ENCODE measurements around the gene INPP5K.
A peak's percentile ranks its signal among the peaks of the same experiment; 100 is the strongest.

The INPP5K gene

GRCh38 chr17:1495265-1495989, 21.0 kb downstream of the INPP5K start:
- H3K4me3 ChIP-seq (ENCODE audit: low read length) = no peak overlapping the region
- no peak overlapping the region for H3K9ac ChIP-seq (ENCODE audit: low read length)

GRCh38 chr17:1494736-1495253, 21.6 kb downstream of the INPP5K start:
- peaks cover 15% of the 10 kb centered on the region for H3K36me3 ChIP-seq (ENCODE audit: control insufficient read depth, insufficient read depth, low read length)
- no peaks in the 10 kb centered on the region for H3K27me3 ChIP-seq (ENCODE audit: control insufficient read depth, insufficient read depth, low read length)
- H3K9ac ChIP-seq (ENCODE audit: low read length) = no peak overlapping the region
- no peak overlapping the region for H3K4me3 ChIP-seq (ENCODE audit: low read length)
- H3K9me3 ChIP-seq (ENCODE audit: control insufficient read depth, low read length) = no peaks in the 10 kb centered on the region
- peaks cover 31% of the 10 kb centered on the region for H3K4me1 ChIP-seq (ENCODE audit: control insufficient read depth, insufficient read depth, low read length)

More at GRCh38 chr17:1495265-1495989, 21.0 kb downstream of the INPP5K start:
- Histone ChIP-seq H3K27me3 (ENCODE audit: control insufficient read depth, insufficient read depth, low read length) (no peaks in the 10 kb centered on the region), H3K4me1 (ENCODE audit: control insufficient read depth, insufficient read depth, low read length) (peaks cover 26% of the 10 kb centered on the region), H3K36me3 (ENCODE audit: control insufficient read depth, insufficient read depth, low read length) (peaks cover 15% of the 10 kb centered on the region), H3K9me3 (ENCODE audit: control insufficient read depth, low read length) (no peaks in the 10 kb centered on the region)

- no peaks in the 10 kb centered on the region for H3K27me3 ChIP-seq (ENCODE audit: control insufficient read depth, insufficient read depth, low read length)
- H3K9ac ChIP-seq (ENCODE audit: low read length) = no peak overlapping the region
- H3K9me3 ChIP-seq (ENCODE audit: control insufficient read depth, low read length) = no peaks in the 10 kb centered on the region
- H3K4me3 ChIP-seq (ENCODE audit: low read length) = no peak overlapping the region
- peaks cover 15% of the 10 kb centered on the region for H3K36me3 ChIP-seq (ENCODE audit: control insufficient read depth, insufficient read depth, low read length)
- peaks cover 33% of the 10 kb centered on the region for H3K4me1 ChIP-seq (ENCODE audit: control insufficient read depth, insufficient read depth, low read length)
Measured at GRCh38 chr17:1494203-1494602, 22.2 kb downstream of the INPP5K start.

- Histone ChIP-seq H3K4me3 (ENCODE audit: low read length) (peak overlapping the region; percentile 25), H3K4me1 (ENCODE audit: control insufficient read depth, insufficient read depth, low read length) (peaks cover 41% of the 10 kb centered on the region), H3K27me3 (ENCODE audit: control insufficient read depth, insufficient read depth, low read length) (no peaks in the 10 kb centered on the region), H3K36me3 (ENCODE audit: control insufficient read depth, insufficient read depth, low read length) (peaks cover 15% of the 10 kb centered on the region), H3K9ac (ENCODE audit: low read length) (no peak overlapping the region), H3K9me3 (ENCODE audit: control insufficient read depth, low read length) (no peaks in the 10 kb centered on the region)
Measured at GRCh38 chr17:1493291-1493980, 23.0 kb downstream of the INPP5K start.

GRCh38 chr17:1492249-1493206, 23.9 kb downstream of the INPP5K start, which contains the start of gene MYO1C:
Gene MYO1C (minus strand): TSS chr17:1492686. CDS start chr17:1492487, 199 bp downstream.
- Histone ChIP-seq H3K27me3 (ENCODE audit: control insufficient read depth, insufficient read depth, low read length) (no peaks in the 10 kb centered on the region), H3K4me3 (ENCODE audit: low read length) (peak within 1 kb of the TSS; percentile 47), H3K36me3 (ENCODE audit: control insufficient read depth, insufficient read depth, low read length) (peaks cover 15% of the 10 kb centered on the region), H3K9ac (ENCODE audit: low read length) (peak within 1 kb of the TSS; percentile 64), H3K9me3 (ENCODE audit: control insufficient read depth, low read length) (no peaks in the 10 kb centered on the region), H3K4me1 (ENCODE audit: control insufficient read depth, insufficient read depth, low read length) (peaks cover 44% of the 10 kb centered on the region)

- Histone ChIP-seq H3K9me3 (ENCODE audit: control insufficient read depth, low read length) (no peaks in the 10 kb centered on the region), H3K27me3 (ENCODE audit: control insufficient read depth, insufficient read depth, low read length) (no peaks in the 10 kb centered on the region), H3K4me1 (ENCODE audit: control insufficient read depth, insufficient read depth, low read length) (peaks cover 51% of the 10 kb centered on the region), H3K36me3 (ENCODE audit: control insufficient read depth, insufficient read depth, low read length) (peaks cover 8% of the 10 kb centered on the region), H3K9ac (ENCODE audit: low read length) (peak overlapping the region; percentile 76), H3K4me3 (ENCODE audit: low read length) (peak overlapping the region; percentile 47)
Measured at GRCh38 chr17:1491443-1492248, 24.8 kb downstream of the INPP5K start.

- Histone ChIP-seq H3K4me1 (ENCODE audit: control insufficient read depth, insufficient read depth, low read length) (peaks cover 56% of the 10 kb centered on the region), H3K36me3 (ENCODE audit: control insufficient read depth, insufficient read depth, low read length) (peaks cover 5% of the 10 kb centered on the region), H3K4me3 (ENCODE audit: low read length) (peak overlapping the region; percentile 46), H3K9ac (ENCODE audit: low read length) (peak overlapping the region; percentile 76), H3K27me3 (ENCODE audit: control insufficient read depth, insufficient read depth, low read length) (no peaks in the 10 kb centered on the region), H3K9me3 (ENCODE audit: control insufficient read depth, low read length) (no peaks in the 10 kb centered on the region)
Measured at GRCh38 chr17:1490643-1491442, 25.6 kb downstream of the INPP5K start.

GRCh38 chr17:1488826-1489270, 27.6 kb downstream of the INPP5K start:
- no peaks in the 10 kb centered on the region for H3K36me3 ChIP-seq (ENCODE audit: control insufficient read depth, insufficient read depth, low read length)
- no peaks in the 10 kb centered on the region for H3K27me3 ChIP-seq (ENCODE audit: control insufficient read depth, insufficient read depth, low read length)
- no peak overlapping the region for H3K4me3 ChIP-seq (ENCODE audit: low read length)
- peak overlapping the region; percentile 61 for H3K9ac ChIP-seq (ENCODE audit: low read length)
- no peaks in the 10 kb centered on the region for H3K9me3 ChIP-seq (ENCODE audit: control insufficient read depth, low read length)
- H3K4me1 ChIP-seq (ENCODE audit: control insufficient read depth, insufficient read depth, low read length) = peaks cover 61% of the 10 kb centered on the region

GRCh38 chr17:1487939-1488825, 28.2 kb downstream of the INPP5K start:
- Histone ChIP-seq H3K9me3 (ENCODE audit: control insufficient read depth, low read length) (no peaks in the 10 kb centered on the region), H3K9ac (ENCODE audit: low read length) (peak overlapping the region; percentile 61), H3K4me3 (ENCODE audit: low read length) (peak overlapping the region; percentile 50), H3K27me3 (ENCODE audit: control insufficient read depth, insufficient read depth, low read length) (no peaks in the 10 kb centered on the region), H3K36me3 (ENCODE audit: control insufficient read depth, insufficient read depth, low read length) (no peaks in the 10 kb centered on the region), H3K4me1 (ENCODE audit: control insufficient read depth, insufficient read depth, low read length) (peaks cover 58% of the 10 kb centered on the region)
